ENCODE data around the gene PHF12.

DNA sequence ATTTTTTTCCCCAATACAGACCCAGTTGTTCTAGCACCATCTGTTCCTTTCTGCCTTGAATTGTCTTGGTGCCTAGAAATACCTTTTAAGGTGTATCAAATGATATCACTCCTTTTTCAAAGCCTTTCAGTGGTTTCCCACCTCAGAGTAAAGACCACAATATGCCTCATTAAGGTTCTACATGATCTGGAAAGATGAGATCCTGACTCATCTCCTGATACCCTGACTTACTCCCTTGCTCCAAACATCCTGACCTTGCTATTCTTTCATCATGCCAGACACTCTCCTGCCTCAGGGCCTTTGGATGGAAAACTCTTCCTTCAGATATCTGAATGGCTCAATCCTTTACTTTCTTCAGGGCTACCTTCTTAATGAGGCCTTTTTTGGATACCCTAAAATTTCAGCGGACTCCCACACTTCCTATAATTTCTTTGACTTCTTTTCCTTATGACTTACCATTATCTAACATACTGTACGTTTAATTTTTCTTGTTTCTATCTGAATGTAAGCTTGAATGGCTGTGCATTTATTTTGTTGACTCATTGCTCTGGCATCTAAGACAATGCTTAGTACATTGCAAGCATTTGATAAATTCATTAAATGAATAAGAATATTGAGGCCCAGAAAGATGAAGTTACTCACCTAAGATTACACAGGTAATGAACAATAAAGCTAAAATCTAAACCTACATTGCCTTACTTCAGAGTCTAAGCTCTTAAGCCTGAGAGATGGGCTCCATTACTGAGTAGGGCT, 73.0 kb downstream of the PHF12 start:
- TF ChIP-seq TAF1 (IDR thresholded peaks at IDR 0.05; ENCODE audit: low read depth, low read length) = no peak
- no peak for TF ChIP-seq SPI1 (IDR thresholded peaks at IDR 0.05; ENCODE audit: low read depth, low read length)
- TF ChIP-seq POLR2A (IDR thresholded peaks at IDR 0.05; ENCODE audit: low read depth, low read length) = no peak
- TF ChIP-seq POLR2AphosphoS5 (IDR thresholded peaks at IDR 0.05; ENCODE audit: low read depth, low read length) = no peak
- TF ChIP-seq POU2F2 (IDR thresholded peaks at IDR 0.05; ENCODE audit: low read depth, low read length) = no peak
